Brain microvascular endothelial cell (primary cell): ENCODE results near the gene RERE.
A peak's percentile ranks its signal among the peaks of the same experiment; 100 is the strongest.

Experiments used
- DNase-seq: peaks from one replicate; pipeline ENCODE4 v3.0.0-alpha.2; 2020
- H3K27ac ChIP-seq: fragments of 250-450 bp; sonication (Bioruptor Pico); 2 replicates; pipeline ENCODE4 v1.5.1; 2020; ENCODE audit warnings: mild to moderate bottlenecking, moderate library complexity
- H3K27me3 ChIP-seq: fragments of 250-450 bp; sonication (Bioruptor Pico); replicated peaks from 2 replicates; pipeline ENCODE4 v1.5.1; 2020; ENCODE audit warnings: mild to moderate bottlenecking
- H3K36me3 ChIP-seq: fragments of 250-450 bp; sonication (Bioruptor Pico); replicated peaks from 2 replicates; pipeline ENCODE4 v1.5.1; 2020; ENCODE audit warnings: mild to moderate bottlenecking
- H3K4me3 ChIP-seq: 2 replicates; pipeline ENCODE4 v1.5.1; 2011; ENCODE audit warnings: low read depth, mild to moderate bottlenecking, control low read depth, low read length, moderate library complexity
- CTCF ChIP-seq: IDR thresholded peaks from 2 replicates; pipeline ENCODE4 v1.5.1; 2011; ENCODE audit warnings: low read depth, mild to moderate bottlenecking, moderate library complexity, low read length, control low read depth, inconsistent platforms; ENCODE audit errors: missing control alignments
- in situ Hi-C: cut with HindIII; loops from 2 replicates; pipeline ENCODE4 v1.10.0; 2017; ENCODE audit warnings: low sequenced_read_pairs, low pct_ligation_motif_present

The RERE gene

GRCh38 chr1:8863138-8863537 lies 45.7 kb upstream of the RERE start:
- DNase-seq, result no peak
- TF ChIP-seq CTCF, result no peak
- in situ Hi-C loops, result no loop called here
- Histone ChIP-seq H3K36me3 (peaks cover 96% of the 10 kb centered on the region), H3K27me3 (no peaks in the 10 kb centered on the region), H3K4me3 (no peak overlapping the region), H3K27ac (no peak overlapping the region)

GRCh38 chr1:8862528-8862927 lies 45.1 kb upstream of the RERE start:
- Histone ChIP-seq H3K4me3 (no peak overlapping the region), H3K27me3 (no peaks in the 10 kb centered on the region), H3K36me3 (peaks cover 92% of the 10 kb centered on the region), H3K27ac (no peak overlapping the region)
- in situ Hi-C loops, result no loop called here
- DNase-seq, result no peak
- peak; percentile 87 for TF ChIP-seq CTCF

GRCh38 chr1:8860738-8861516 lies 43.5 kb upstream of the RERE start:
- Histone ChIP-seq H3K27ac (no peak overlapping the region), H3K36me3 (peaks cover 85% of the 10 kb centered on the region), H3K4me3 (no peak overlapping the region), H3K27me3 (no peaks in the 10 kb centered on the region)
- DNase-seq, result no peak
- in situ Hi-C loops, result no loop called here
- TF ChIP-seq CTCF, result no peak

GRCh38 chr1:8858888-8859706 lies 41.7 kb upstream of the RERE start:
- DNase-seq, result peak; percentile 56
- TF ChIP-seq CTCF, result peak; percentile 78
- Histone ChIP-seq H3K4me3 (no peak overlapping the region), H3K27me3 (no peaks in the 10 kb centered on the region), H3K36me3 (peaks cover 66% of the 10 kb centered on the region), H3K27ac (no peak overlapping the region)
- in situ Hi-C loops, result no loop called here

GRCh38 chr1:8858112-8858668 lies 40.8 kb upstream of the RERE start:
- Histone ChIP-seq H3K4me3 (no peak overlapping the region), H3K27me3 (no peaks in the 10 kb centered on the region), H3K27ac (no peak overlapping the region), H3K36me3 (peaks cover 57% of the 10 kb centered on the region)
- no peak for TF ChIP-seq CTCF
- in situ Hi-C loops, result no loop called here
- peak; percentile 88 for DNase-seq
